NCI-H187 (cell line): ENCODE data around the gene ADCY6.

Experiments used
- DNase-seq, 2 experiments: peaks; one replicate each; lab custom pipeline; 2025; lab: John Stamatoyannopoulos, UW

The ADCY6 gene

DNA sequence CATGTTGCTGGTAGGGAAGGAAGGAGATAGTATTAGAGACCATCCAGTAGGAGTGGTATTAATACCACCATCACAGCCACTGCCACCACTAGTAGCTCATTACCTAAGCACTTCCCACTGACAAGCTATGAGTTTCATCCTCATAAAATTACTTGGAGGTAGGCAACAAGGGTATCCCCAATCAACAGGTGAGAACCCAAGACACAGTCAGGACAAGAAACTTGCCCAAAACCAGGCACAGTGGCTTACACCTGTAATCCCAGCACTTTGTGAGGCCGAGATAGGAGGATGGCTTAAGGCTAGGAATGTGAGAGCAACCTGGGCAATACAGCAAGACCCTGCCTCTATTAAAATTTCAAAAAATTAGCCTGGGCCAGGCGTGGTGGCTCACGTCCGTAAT lies 5.5 kb downstream of the ADCY6 start:
- no peak for DNase-seq

DNA sequence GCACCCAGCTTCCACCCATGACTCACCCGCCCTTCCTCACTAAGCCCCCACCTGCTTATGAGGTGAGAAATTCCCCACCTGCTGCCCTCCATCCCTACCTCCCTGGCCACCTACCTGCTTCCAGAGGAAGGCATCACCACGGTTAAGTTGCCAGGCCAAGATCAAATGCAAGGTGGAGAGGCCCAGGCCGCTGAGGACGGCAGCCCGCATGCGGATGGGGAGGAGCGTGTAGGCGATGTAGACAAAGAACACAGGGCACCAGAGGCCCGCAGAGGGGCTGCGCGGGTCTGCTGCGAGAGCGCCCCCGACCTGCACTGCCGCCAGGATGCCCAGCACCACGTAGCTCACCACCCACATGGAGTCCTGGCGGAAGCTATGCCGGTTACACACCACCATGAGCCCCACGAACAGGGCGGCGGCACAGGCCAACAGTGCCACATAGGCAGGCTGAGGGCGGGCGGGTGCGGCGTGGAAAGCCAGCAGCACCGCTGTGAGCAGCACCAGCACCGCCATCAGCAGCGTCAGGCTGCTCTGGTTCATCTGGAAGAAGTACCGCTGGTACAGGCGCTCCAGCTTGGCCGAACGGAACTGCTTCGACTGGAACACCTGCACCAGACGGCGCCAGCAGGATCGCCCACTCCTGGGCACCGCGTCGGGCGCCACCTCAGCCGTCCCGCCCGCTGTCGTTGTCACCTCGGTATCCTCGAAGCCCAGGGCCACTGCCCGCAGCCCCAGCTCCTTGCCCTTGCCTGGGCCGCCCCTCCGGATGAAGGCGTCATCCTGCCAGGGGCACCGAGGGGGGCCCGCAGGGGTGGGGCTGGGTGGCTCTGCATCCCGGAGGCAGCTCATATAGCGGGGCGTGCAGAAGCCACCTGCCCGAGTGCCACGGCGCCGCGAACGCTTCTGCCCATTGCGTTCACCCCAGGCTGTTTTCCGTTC lies 6.2 kb downstream of the ADCY6 start:
- no peak for DNase-seq

DNA sequence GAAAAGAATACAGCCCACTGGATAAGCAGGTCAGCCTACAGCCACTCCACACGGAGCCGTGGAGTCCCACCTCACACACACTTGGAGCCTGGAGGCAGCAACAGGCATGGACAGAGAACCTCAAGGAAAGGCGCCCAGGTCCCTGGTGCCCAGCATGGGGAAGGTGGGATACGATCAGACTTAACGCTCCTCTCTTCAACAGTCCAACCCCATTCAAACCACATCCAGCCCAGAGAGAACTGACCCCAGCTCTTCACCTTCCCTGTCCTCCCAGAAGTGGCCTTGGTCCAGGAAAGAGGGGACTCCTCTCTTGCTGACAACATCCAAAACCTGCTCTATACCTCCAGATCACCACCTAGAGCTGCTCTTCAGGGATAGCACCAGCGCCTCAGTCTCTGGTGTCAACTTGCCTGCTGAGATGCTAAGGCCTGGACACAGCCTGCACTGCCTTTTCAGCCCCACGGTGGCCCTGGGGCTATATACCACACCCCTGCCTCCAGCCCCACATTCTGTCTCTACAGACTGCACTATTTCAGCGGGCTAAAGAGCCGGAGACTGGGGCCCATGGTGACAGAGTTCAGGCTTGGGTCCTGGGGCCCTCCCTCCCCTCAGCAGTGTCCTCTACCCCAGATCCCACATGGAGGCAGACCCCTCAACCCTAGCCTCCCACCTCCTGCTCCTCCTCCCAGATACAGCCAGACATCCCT lies 7.0 kb downstream of the ADCY6 start:
- no peak for DNase-seq

DNA sequence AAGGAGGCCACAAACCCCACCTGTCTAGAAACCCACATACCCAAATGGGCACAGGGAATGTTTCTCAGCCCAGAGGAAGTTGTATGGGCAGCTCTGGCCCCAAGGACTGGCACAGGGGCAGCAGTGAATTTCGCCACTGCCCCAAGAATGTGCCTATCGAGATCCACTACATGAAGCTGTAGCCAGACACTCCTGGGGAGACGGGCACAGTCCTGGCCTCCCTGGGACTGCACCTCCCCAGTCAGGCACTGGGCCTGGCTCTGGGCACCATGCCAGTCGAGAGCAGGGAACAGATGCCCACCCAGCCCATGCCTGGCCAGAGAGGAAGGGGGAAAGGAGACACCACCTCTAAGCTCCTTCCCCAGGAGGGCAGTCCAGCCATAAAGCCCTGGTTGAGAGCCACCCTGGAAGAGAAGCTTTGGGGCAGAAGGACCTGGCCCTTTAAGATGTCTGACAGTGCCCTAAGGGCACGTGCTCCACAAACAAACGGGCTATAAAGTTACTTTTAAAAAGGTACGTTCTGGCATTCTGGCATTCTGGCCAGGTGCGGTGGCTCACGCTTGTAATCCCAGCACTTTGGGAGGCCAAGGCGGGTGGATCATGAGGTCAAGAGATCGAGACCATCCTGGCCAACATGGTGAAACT lies 8.4 kb downstream of the ADCY6 start:
- DNase-seq, result no peak

DNA sequence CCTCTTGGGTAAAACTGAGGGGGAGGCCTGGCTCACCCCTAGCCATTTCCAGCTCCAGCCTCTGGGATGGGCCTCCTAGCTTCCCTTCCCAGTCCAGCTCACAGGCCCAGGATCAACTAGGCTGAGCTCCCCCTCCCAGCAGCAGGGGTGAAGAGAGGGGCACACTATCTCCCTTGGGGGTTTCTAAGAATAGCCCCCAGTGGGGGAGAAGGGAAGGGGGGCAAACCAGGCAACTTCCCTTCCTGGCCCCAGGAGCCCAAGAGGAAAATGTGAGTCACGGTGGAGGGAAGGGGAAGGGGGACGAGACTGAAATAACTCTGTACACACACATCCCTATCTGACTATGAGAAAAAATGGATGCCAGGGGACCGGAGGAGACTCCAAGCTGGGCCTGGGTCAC lies 9.0 kb downstream of the ADCY6 start:
- no peak for DNase-seq

DNA sequence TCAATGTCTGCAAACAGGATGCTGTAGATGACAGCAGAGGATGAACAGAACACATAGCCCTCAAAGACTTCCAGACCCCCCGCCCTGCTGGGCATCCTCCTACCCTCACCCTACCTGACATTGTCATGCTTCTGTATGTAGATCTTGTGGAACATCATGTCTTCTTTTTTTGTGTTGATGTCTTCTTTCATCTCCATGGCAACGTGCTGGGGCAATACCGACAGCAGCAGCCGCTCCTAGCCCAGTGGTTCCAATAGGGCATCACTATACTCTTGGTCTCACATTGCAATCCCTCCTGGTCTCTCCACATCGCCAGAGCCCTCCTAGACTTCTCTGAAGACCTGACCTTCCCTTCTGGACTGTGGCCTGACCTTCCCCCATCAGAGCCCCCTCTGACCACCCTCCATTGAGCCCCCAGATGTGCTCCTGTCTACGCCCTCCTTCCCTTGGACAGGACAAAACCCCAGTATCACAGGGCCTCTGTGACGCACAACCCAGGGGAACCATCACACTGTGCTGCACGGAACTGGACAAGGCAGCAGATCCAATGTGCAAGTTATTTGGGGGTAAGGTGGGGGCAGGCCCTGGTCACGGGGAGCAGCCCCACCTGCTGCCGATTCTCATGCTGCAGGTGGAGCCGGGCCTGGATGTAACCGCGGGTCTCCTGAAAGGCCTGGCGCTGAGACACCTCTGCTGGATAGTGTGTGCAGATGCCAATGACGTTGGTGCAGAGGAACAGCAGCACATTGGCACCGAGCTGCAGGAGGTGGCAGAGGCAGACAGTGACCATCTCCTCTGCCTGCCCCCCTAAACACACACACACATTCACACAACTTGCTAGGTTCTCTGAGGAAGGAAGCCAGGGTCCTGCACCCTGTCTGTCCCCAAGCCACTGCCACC lies 11.1 kb downstream of the ADCY6 start:
- DNase-seq, result no peak

DNA sequence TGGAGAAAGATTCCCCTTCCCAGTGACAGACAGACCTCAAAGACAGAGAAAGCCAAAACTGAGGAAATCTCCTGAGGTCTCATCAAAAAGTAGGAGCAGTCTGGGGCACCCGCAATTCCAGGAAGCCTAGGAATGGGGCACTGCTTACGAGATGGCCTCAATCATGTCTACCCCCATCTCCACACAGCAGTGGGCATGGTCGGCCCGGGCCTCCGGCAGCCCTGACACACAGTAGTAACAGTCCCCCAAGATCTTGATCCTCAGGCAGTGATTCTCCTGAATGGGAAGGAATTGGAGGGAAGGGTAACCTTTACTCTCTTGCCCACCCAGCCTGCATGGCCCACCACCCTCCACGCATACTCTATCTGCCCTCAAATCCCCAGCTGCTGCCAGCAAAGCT lies 11.9 kb downstream of the ADCY6 start:
- DNase-seq, result no peak

DNA sequence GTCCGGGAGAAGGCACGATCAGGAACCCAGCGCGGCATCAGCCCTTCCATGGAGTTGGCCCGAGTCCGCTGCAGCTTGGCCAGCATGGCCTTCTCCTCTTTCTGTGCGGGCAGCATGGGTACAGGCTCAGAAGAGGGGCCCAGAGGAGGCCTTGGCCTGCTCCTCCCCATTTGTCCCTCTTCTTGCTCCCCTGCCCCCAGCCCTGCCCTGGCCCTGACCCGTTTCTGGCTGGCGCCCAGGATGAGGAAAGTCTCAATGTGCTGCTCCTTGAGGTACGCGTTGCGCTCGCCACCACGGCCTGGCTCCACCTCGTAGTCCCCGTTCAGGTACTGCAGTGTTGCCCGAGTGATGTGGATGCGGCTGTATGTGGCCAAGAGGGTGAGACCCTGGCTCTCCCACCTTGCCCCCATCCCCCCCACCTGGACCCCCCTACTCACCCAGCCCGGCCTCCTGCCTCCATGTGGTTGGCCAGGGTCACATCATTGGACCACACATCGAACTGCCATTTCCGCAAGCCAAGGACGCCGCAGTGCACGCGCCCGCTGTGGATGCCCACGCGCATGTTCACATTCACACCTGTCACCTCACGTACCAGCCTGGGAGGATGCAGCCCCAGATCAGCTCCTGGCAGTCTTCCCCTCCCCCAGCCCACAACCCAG lies 12.8 kb downstream of the ADCY6 start:
- no peak for DNase-seq

DNA sequence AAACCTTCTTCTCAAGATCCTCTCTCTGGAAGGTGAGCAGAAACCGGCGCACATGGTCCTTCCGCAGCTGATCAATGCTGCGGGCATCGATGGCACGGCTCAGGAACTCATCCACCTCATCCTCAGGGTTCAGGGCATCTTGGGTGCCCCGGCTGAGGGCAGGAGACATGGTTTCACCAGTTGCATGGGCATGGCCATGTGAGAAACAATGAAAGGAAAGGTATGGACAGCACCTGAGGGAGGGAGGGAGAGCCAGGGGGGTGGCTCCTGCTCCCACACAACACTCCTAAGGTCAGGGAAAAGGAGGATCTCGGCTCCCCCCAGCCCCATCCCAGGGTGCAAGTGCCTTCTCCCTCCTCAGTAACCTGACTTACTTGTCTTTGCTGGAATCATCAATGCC lies 13.6 kb downstream of the ADCY6 start:
- no peak for DNase-seq

DNA sequence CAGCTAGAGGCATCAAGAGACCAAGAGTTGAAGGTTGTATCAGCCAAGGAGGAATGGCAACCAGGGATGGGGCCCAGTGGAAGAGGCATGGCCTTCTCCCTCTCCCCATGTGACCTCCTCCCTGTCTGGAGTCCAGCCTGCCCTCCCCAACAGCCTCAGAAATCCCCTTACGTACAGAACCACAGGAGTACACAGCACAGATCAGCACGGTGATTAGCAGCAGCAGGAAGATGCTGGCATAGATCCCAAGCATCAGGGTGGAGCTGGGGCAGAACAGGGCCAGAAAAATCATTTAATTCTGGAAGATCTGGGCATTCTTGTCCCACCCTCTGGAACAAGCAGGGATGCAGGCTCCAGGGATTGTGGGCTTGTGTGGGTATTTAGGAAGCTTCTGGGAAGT lies 14.4 kb downstream of the ADCY6 start:
- no peak for DNase-seq

DNA sequence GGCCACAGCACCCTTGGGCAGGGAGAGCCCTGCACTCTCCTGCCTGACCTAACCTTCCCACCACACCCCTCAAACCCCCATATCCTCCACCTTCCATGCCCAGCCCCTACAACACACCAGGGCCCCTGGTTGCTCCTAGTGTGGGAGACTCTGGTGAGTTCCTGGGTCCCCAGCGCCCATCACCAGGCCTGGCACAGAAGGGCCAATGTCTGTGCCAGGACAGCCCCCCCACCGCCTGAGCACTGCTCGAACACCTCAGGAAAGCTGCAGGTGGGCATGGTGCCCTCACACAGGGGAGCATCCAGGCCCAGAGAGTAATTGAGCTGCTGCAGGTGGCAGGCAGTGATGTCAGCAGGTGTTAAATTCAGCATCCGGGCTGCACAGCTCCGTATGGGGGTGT lies 15.2 kb downstream of the ADCY6 start:
- DNase-seq, result no peak

DNA sequence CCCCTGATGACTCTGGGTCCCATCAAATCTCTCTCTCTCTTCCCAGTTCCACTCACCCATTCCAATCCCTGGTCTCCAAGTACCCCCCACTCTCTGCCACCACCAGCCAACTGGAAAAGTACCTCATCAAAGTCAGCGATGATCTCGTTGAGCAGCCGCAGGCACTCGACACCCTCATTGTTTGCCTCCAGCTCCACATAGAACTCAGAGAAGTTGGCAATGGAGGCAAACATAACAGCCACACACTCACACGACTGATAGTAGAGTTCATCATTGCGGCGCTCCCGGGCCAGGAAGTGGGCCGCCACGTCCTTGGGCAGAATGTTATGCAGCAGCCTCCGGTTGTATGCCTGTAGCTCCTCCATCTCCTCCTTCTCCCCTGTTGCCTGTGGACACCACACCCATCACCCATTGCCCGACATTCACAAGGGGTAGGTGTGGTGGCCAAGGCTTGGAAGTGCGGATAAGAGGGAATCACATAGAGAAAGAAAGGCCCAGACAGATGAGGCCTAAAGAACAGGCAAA lies 17.2 kb downstream of the ADCY6 start:
- no peak for DNase-seq

DNA sequence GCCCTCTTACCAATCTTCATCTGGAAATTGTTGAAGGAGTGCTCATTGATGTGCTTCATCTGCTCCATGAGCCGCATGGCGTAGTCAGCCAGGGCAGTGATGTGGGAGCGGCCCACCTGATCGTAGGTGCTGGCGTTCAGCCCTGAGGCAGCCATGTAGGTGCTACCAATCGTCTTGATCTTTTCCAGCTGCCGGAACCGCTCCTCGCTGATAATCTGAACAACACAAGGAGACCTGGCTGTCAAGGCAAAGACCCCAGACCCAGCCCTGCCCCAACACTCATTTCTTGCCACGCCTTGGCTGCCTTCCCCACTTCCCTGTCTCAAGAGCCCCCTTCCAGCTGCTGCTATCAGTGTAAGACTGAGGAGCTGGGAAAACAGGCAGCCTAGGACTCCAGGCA lies 18.1 kb downstream of the ADCY6 start:
- no peak for DNase-seq

DNA sequence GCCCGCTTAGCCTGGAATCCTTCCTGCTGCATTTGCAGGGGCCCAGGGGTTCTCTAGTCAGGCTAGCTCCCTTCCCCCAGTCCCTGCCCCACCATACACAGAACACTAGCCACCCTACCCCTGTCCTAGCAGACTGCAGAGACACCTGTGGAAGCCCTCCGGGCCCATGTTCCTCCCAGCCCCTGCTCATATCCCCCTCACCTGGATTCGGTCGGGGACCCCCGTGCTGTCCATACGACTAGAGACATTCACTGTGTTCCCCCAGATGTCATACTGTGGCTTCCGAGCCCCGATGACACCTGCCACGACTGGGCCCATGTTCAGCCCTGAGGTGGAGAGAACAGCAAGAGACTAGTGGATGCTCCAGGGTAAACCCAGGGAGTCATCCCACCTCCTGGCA lies 20.2 kb downstream of the ADCY6 start:
- DNase-seq, result no peak

DNA sequence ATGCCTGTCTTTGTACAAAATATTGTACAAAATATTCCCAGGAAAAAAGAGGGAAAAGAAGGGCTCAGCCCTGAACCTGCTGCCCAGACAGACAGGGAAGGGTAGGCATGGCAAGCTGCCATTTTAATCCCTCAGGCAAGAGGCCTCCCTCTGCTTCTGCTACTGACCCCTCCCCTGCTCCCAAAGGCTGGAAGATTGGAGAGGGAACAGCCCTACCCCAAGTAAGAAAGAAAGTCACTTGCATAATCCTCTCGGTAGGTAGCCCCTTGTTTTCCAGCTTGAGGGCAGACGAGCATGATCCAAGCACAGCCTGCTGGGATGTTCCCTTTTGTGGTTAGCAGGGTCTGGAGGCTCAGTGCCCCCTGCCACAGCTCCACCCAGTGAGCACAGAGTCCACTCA lies 20.7 kb downstream of the ADCY6 start:
- DNase-seq, result no peak

DNA sequence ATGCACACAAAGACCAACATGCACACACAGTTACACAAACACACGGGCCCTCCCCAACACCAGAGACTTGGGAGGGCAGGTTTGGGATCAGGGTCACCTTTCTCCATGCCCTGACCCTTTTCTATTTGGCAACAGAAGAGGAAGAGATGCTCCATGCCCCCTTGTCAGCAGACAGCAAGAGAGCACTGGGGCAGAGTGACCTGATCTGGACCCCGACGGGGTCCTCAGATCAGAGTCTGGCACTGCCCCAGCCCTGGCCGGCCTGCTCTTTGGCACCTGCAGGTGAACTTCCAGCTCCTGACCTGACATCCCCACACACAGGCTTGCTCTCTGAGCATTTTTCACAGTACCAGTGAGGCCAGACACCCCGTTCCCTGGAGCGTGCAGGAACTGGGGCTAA lies 21.4 kb downstream of the ADCY6 start:
- no peak for DNase-seq

DNA sequence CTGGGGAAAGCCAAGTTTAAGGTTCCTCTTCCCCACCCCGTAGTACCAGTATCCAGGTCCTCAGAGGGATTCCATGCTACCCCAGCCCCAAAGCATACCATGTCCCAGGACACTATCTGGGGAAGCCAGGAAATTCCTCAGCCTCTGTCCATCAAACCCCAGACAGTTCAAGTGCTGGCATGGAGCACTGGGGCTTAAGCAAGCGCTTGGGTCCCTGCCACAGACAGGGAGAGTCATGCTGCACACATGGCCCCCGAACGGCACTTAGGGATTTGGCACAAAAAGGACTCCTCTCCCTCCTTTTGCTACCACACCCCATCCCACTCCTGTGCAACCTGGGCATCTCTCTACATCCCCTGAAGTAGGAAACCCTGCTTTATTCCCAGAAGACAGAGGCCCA lies 21.8 kb downstream of the ADCY6 start:
- DNase-seq, result no peak

DNA sequence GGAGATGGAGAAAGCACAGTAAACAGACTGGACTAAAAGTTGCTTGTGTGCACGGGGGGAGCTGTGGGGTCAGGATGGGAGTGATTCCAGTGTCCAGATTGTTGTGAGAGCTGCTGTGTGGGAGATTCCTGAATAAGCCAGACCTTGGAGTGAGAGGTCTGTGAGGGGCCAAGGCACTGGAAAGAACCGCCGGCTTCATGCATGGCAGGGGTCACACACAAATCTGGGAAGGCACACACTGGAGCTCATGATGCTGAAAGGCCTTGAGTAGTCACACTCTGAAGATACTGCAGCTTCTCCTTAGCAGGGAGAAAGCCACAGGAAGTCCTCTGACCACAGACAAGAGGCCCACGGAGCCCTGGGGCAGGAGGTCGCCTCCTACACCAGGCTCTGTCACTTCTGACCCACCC lies 23.1 kb downstream of the ADCY6 start:
- no peak for DNase-seq

DNA sequence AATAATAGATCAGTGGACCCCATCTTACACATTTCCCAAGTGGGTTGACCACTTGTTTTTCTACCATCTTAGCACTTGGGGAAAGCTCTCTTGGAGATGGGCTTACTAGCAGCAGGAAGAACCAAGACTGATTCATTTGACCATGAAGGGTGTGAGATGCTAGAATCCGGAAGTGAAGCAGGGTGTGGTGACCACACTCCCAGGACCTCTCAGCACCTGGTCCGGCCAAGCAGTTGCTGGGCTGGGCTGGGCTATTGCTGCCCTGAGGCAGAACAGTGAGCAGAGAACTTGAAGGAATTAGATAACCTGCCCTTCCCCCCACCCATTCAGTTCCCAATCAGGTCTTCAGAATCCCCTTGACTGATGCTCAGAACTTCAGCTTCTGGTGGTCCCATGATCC lies 24.4 kb downstream of the ADCY6 start:
- DNase-seq, result no peak

DNA sequence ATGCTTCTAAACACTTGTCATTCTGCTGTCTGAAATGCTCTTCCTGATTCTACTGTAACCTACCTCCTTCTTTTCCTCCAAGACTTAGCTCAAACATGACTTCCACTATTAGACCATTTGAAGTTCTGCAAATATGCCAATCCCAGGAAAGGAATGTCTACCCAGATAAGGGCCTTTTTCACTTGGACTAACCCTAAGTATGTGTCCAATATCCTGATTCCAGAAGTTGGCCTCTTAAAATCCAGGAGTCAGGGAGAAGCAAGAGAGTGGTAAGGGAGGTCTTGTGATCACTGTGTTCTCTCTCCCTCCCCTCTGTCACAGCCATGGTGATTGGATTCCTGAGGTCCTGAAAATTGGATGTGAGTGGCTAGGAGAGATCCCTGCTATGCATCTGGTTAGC lies 30.2 kb downstream of the ADCY6 start:
- DNase-seq, result no peak

DNA sequence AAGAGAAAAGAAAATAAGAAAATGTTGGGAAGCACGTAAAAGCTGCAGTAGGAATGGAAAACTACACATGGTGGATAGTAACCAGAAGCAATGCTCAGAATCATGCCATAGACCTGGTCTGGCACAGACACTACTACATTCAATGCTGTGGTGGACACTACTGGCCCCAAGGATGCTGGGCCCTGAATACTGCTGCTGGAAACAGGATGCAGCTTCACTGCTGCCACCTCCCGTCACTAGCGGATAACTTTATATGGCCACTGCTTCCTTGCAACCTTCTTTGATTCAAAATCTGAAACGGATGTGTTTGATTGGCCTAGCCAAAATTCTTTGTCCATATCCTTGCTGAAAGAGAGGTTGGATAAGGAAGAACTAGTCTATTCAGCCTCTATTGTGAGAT lies 30.7 kb downstream of the ADCY6 start:
- no peak for DNase-seq
